Measurements from ENCODE around the gene ELMO2.

Gene ELMO2

GRCh38 chr20:46350986-46351267 lies 55.5 kb downstream of the ELMO2 start:
- DNase-seq, result no peak

GRCh38 chr20:46350201-46350985 lies 56.0 kb downstream of the ELMO2 start:
- no peak for DNase-seq

GRCh38 chr20:46349742-46350056 lies 56.7 kb downstream of the ELMO2 start:
- DNase-seq, result no peak

GRCh38 chr20:46349035-46349741 lies 57.2 kb downstream of the ELMO2 start:
- DNase-seq, result peak in 2 of 4 experiments; percentile 19 to 28

- DNase-seq, result no peak
These were observed 58.3 kb downstream of the ELMO2 start for GRCh38 chr20:46347841-46348803.

GRCh38 chr20:46346770-46347169 lies 59.6 kb downstream of the ELMO2 start:
- DNase-seq, result no peak

GRCh38 chr20:46344488-46345162 lies 61.8 kb downstream of the ELMO2 start:
- DNase-seq, result no peak

- DNase-seq, result no peak
These were observed 62.4 kb downstream of the ELMO2 start for GRCh38 chr20:46343975-46344357.

- DNase-seq, result no peak
These were observed 63.0 kb downstream of the ELMO2 start for GRCh38 chr20:46343348-46343974.

GRCh38 chr20:46342451-46343347 lies 63.7 kb downstream of the ELMO2 start:
- DNase-seq, result no peak

- DNase-seq, result no peak
These were observed 64.4 kb downstream of the ELMO2 start for GRCh38 chr20:46342010-46342378.

- no peak for DNase-seq
These were observed 65.1 kb downstream of the ELMO2 start for GRCh38 chr20:46341074-46342009.

GRCh38 chr20:46339037-46339436 lies 67.4 kb downstream of the ELMO2 start:
- no peak for DNase-seq

GRCh38 chr20:46336735-46337134 lies 69.7 kb downstream of the ELMO2 start:
- DNase-seq, result no peak

GRCh38 chr20:46334303-46334904 lies 72.0 kb downstream of the ELMO2 start:
- no peak for DNase-seq

- no peak for DNase-seq
These were observed 73.0 kb downstream of the ELMO2 start for GRCh38 chr20:46333161-46333991.

- no peak for DNase-seq
These were observed 73.8 kb downstream of the ELMO2 start for GRCh38 chr20:46332373-46333160.
